C4-2B (cell line): ENCODE results near the gene RALGPS2.

ENCODE experiments used
- CTCF ChIP-seq: fragments of 450-650 bp; conservative IDR thresholded peaks from 2 replicates; pipeline ENCODE4 v1.5.1; 2017; ENCODE audit warnings: mild to moderate bottlenecking
- ZFX ChIP-seq: fragments of 450-650 bp; IDR thresholded peaks from 2 replicates; pipeline ENCODE4 v1.6.1; 2017

- no peak for TF ChIP-seq CTCF
- TF ChIP-seq ZFX: no peak
Observed at GRCh38 chr1:178918308-178918707, 193.3 kb downstream of the RALGPS2 start.
